NCI-H146 treated with DMSO at 0.1 percent for 48 hours (cell line): ENCODE measurements around the gene OGDHL.
"Not testable (repeated sequence)": the region's sequence is repeated elsewhere in the genome, so short reads cannot be mapped to it uniquely, and the experiment has no call there.

ENCODE experiments used
- DNase-seq: peaks from one replicate; lab custom pipeline; 2025; ENCODE audit not compliant: unreplicated experiment; lab: John Stamatoyannopoulos, UW

OGDHL gene

GRCh38 chr10:49761789-49762565, at the start of gene OGDHL:
Gene OGDHL, minus strand, starts transcription at chr10:49762323. Its CDS starts 3,731 bp downstream, at chr10:49758592.
- DNase-seq = peak; percentile 33

DNA sequence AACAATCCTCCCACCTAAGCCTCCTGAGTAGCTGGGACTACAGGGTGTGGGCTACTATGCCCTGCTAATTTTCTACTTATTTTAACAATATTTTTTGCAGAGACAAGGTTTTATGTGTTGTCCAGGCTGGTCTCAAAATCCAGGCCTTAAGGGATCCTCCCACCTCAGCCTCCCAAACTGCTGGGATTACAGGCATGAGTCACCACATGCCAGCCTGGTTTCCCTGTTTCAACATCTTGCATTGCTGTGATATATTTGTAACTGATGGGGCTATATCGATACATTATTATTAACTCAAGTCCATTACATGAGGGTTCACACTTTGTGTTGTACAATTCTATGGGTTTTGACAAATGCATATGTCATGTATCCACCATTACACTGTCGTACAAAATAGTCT, 41.9 kb upstream of the OGDHL start:
- DNase-seq = no peak

GRCh38 chr10:49798275-49798674, 36.2 kb upstream of the OGDHL start:
- no peak for DNase-seq

DNA sequence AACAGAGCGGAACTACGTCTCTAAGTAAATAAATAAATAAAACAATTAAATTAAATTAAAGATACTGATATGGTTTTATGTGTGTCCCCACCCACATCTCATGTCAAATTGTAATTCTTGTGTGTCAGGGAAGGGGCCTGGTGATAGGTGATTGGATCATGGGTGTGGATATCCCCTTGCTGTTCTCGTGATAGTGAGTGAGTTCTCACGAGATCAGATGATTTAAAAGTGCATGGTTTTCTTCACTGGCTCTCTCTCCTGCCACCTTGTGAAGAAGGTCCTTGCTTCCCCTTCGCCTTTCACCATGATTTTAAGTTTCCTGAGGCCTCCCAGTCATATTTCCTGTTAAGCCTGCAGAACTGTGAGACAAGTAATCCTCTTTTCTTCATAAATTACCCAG, 29.0 kb upstream of the OGDHL start:
- DNase-seq = no peak

DNA sequence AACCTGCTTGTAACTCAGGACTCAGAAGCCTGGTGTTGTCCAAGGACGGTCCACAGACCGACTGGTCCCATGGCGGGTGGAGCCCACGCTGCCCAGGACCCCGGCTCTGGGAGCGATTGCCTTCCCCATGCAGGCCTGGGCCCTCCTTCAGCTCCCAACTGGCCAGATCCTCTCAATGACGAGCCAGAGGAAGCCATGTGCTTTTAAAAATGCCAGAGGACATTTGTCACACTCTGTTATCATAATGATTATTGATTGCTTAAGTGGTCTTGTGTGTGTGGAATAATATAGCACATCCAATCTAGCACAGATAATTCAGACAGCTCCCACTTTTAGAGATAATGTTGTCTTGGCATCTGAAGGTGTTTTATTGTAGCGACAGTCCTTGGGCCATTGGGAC, 22.6 kb upstream of the OGDHL start:
- DNase-seq = peak; percentile 51

GRCh38 chr10:49783645-49784044, 21.5 kb upstream of the OGDHL start:
- DNase-seq = no peak

- DNase-seq = no peak
Measured at GRCh38 chr10:49781247-49781646, 19.1 kb upstream of the OGDHL start.

DNA sequence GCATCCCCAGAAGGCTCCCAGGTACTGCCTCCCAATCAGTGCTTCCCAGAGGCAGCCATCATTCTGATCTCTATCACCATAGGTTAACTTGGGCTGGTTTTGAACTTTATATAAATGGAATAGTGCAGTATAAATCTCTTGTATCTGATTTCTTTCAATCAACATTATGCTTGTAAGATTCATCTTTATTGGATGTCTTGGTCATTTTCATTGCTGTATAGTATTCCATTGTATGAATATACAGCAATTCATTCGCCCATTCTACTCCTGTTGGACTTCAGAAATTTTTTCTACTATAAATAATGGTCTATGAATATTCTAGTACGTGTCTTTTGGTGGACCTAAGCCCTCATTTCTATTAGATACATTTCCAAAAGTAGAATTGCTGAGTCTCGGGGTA, 16.1 kb upstream of the OGDHL start:
- DNase-seq = no peak

- no peak for DNase-seq
Measured at GRCh38 chr10:49776851-49777250, 14.7 kb upstream of the OGDHL start.

GRCh38 chr10:49775014-49775413, 12.9 kb upstream of the OGDHL start:
- DNase-seq = no peak

- not testable (repeated sequence) for DNase-seq
Measured at GRCh38 chr10:49772944-49773343, 10.8 kb upstream of the OGDHL start.

GRCh38 chr10:49771046-49771445, 8.9 kb upstream of the OGDHL start:
- peak; percentile 39 for DNase-seq

- DNase-seq = no peak
Measured at GRCh38 chr10:49769692-49770091, 7.6 kb upstream of the OGDHL start.

- DNase-seq = no peak
Measured at GRCh38 chr10:49768731-49769130, 6.6 kb upstream of the OGDHL start.

GRCh38 chr10:49768329-49768728, 6.2 kb upstream of the OGDHL start:
- DNase-seq = no peak

DNA sequence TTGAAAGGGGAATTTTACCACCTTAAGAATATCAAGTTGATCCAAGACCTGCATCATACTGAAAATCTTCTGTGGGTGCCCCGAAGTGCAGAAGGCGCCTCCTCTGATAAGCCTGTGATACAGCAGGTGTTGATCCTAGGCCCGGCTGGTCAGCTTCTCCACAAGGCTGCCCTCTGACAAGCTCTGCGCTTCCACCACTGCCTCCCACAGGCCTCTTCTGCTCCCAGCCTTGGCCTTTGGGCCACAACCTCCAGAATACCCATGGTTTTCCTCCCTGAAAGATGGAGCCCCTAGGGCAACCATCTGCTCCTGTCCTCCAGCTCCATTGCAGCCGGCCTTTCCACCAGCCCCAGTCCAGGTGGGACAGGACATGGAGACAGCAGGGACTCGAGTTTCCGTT, 5.6 kb upstream of the OGDHL start:
- DNase-seq = no peak

DNA sequence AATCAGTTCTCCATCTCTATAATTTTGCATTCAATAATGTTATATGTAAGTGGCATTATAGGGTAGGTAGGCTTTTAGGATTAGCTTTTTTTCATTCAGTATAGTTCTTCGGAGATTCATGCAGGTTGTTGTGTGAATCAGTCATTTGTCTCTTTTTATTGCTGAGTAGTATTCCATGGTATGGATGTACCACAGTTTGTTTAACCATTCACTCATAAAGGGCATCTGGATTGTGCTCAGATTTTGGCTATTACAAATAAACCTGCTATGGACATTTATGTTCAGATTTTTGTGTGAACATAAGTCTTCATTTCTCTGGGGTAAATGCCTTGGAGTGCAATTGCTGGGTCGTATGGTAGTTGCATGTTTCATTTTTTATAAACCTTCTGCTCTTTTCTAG, 4.4 kb upstream of the OGDHL start:
- no peak for DNase-seq

GRCh38 chr10:49762566-49762877, 399 bp upstream of the OGDHL start:
- no peak for DNase-seq

GRCh38 chr10:49761201-49761788, 828 bp downstream of the OGDHL start:
- DNase-seq = no peak

- DNase-seq = no peak
Measured at GRCh38 chr10:49760789-49761188, 1.3 kb downstream of the OGDHL start.

- DNase-seq = no peak
Measured at GRCh38 chr10:49759787-49760551, 2.2 kb downstream of the OGDHL start.

DNA sequence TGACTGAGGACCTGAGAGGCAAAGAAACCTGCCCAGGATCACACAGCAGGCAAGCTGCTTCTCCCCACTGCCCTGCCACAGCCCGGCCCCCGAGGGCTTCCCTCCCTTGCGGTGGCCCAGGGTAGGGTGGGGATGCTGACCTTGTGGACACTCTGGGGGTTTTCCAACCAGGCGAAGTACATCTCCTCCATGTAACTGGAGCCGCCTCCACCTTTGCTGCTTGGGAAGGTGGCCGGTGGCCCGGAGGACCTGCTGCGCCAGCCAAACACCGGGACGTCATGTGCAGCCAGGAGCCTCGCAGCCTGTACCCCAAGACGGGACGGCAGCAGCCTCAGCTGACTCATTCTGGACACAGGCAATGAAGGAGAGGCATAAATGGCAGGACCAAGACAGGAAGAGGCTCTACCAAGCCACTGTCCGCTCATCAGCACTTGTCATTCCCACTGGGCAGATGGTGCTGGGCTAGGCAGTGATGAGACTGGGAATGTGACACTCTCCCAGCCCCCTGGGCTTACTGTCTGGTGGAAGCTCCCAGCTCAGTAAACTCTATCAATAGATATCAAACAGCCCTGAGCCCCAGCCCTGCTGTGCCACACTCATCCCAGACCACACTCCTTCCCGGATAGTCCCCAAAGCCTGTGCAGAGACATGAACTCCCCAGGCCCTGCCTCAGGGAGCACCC, 3.7 kb downstream of the OGDHL start:
- no peak for DNase-seq
